PC-9 (cell line): ENCODE measurements around the gene OR7G2.

Source experiments
- CTCF ChIP-seq: fragments of 200-600 bp; sonication (generic); conservative IDR thresholded peaks from 2 replicates; pipeline ENCODE4 v1.6.1; 2017; ENCODE audit warnings: mixed run types, antibody characterized with exemption, mild to moderate bottlenecking, moderate library complexity
- EZH2 ChIP-seq: fragments of 200-600 bp; sonication (generic); IDR thresholded peaks from 2 replicates; pipeline ENCODE4 v1.8.0; 2017; ENCODE audit warnings: antibody characterized with exemption, low read depth

DNA sequence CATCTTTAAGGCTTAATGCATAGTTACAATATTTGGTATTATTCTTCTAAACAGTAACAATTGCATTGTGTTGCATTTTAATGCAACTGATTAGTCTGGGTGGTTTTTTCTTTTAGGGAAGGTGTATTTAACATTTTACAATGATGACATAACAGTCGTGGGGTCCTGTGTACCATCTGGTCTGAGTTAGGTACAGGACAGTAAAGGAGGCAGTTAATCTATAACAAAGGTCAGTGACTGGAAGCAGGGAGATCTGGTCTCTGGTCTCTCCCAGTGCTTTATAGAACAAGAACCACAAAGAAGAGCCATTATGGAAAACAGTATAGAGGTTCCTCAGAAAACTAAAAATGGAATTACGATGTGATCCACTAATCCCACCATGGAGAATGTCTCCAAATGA, 2.7 kb upstream of the OR7G2 start:
- TF ChIP-seq CTCF (no peak), EZH2 (no peak)
